Measurements from ENCODE around the gene ANGEL1. TPM values are rescaled to one million over a fixed set of nuclear protein-coding genes. Genes with fewer than 3 reads are reported as not detected.

ANGEL1 gene
- total and polyA plus RNA-seq, 2 of the 13 experiments (the other 11 are each of a cell fraction or from before 2014, with no cell fraction given) = 14.3 to 20.1 TPM

GRCh38 chr14:76808990-76809389 is 3.7 kb downstream of the ANGEL1 start:
- peaks cover 22% of the 10 kb centered on the region for H3K4me1 ChIP-seq (ENCODE audit: insufficient read depth, low read length)
- H3K79me2 ChIP-seq (ENCODE audit: insufficient read depth, low read length) = peaks cover 2% of the 10 kb centered on the region
- ATAC-seq (no peak), DNase-seq (ENCODE audit: low spot score) (no peak), FAIRE-seq (no peak)
- H3K9ac ChIP-seq (ENCODE audit: insufficient read depth, low read depth, low read length) = no peak overlapping the region
- TF ChIP-seq ELK4 (CRISPR knock-in tag; IDR thresholded peaks at IDR 0.05; ENCODE audit: borderline replicate concordance) (no peak), ATF7 (IDR thresholded peaks at IDR 0.05) (no peak), ATF7 (CRISPR knock-in tag; IDR thresholded peaks at IDR 0.05) (no peak), ZNF724P (CRISPR knock-in tag; IDR thresholded peaks at IDR 0.05; ENCODE audit: borderline replicate concordance) (no peak), ZNF136 (CRISPR knock-in tag; IDR thresholded peaks at IDR 0.05; ENCODE audit: low read depth) (no peak), KDM5B (CRISPR knock-in tag; IDR thresholded peaks at IDR 0.05; ENCODE audit: borderline replicate concordance) (no peak), THRA (CRISPR knock-in tag; IDR thresholded peaks at IDR 0.05; ENCODE audit: borderline replicate concordance) (no peak), ZNF530 (CRISPR knock-in tag; IDR thresholded peaks at IDR 0.05; ENCODE audit: low read depth) (no peak), ZNF451 (CRISPR knock-in tag; IDR thresholded peaks at IDR 0.05) (no peak), SRSF4 (IDR thresholded peaks at IDR 0.05; ENCODE audit: low read depth, low read length, poor library complexity, severe bottlenecking) (no peak), DPF2 (CRISPR knock-in tag; IDR thresholded peaks at IDR 0.05; ENCODE audit: borderline replicate concordance, low read depth) (no peak), SUZ12 (IDR thresholded peaks at IDR 0.05; ENCODE audit: low read depth, low read length) (no peak), JUND (CRISPR knock-in tag; IDR thresholded peaks at IDR 0.05) (no peak), ZNF607 (CRISPR knock-in tag; IDR thresholded peaks at IDR 0.05; ENCODE audit: borderline replicate concordance) (no peak), HMGXB4 (CRISPR knock-in tag; IDR thresholded peaks at IDR 0.05; ENCODE audit: borderline replicate concordance in 1 of 2, low read depth in 1 of 2) (no peak), KLF6 (CRISPR knock-in tag; IDR thresholded peaks at IDR 0.05) (no peak), CSRNP1 (CRISPR knock-in tag; IDR thresholded peaks at IDR 0.05) (no peak), DR1 (CRISPR knock-in tag; IDR thresholded peaks at IDR 0.05) (no peak), ZBTB42 (CRISPR knock-in tag; IDR thresholded peaks at IDR 0.05) (no peak)
- WGBS (ENCODE audit: low lambda C conversion rate) = 96% methylated on average over 3 of the region's 4 CpGs
- BruUV-seq (replicated peaks) = no TSS peak
- in situ Hi-C loops (cut with HindIII; ENCODE audit: extremely low pct_ligation_motif_present, low pct_unique_long_range_greater_than_20kb) (no loop called here), intact Hi-C loops (cut with micrococcal nuclease; ENCODE audit: unreplicated experiment) (no loop called here)
- no peak overlapping the region for H2AFZ ChIP-seq (ENCODE audit: low read length)
- no peak overlapping the region for H3K4me3 ChIP-seq (replicated peaks in 1 of 3; ENCODE audit: insufficient read depth in 1 of 3, low read depth in 2 of 3, low read length in 3 of 3)
- H3K4me2 ChIP-seq (ENCODE audit: low read depth, low read length) = no peak overlapping the region
- 0 out of 5 replicates have a peak, but pooled peaks cover 0 to 1% of the 10 kb centered on the region in 2 experiments for H3K27me3 ChIP-seq (ENCODE audit: control insufficient read depth in 1 of 2, insufficient read depth in 2 of 2, low read length in 2 of 2)
- H4K20me1 ChIP-seq (ENCODE audit: insufficient read depth, low read length) = no peaks in the 10 kb centered on the region
- no peaks in the 10 kb centered on the region for H3K9me3 ChIP-seq (ENCODE audit: low read length)
- H3K36me3 ChIP-seq (replicated peaks in 1 of 2; ENCODE audit: control insufficient read depth in 1 of 2, insufficient read depth in 2 of 2, low read length in 2 of 2) = peaks cover 5 to 43% of the 10 kb centered on the region in 2 experiments; a peak in 4 of 5 replicates
- no peak overlapping the region for H3K27ac ChIP-seq (ENCODE audit: extremely low read length, insufficient read depth, low read length)
- POLR2A ChIA-PET = interaction anchor here (1.0 kb wide), 1 partner anchor 121 kb away, joined by 3 read pairs; no protein-coding TSS in a partner anchor
- CTCF ChIA-PET (ENCODE audit: low intra/inter-chr PET ratio, low total read pairs) = no interaction called here

All from HepG2 (cell line).